HL-60 (cell line): ENCODE measurements around the gene TEX22.

Experiments
- DNase-seq, 2 experiments: peaks; one replicate each; pipeline ENCODE4 v3.0.0-alpha.2; 2010 to 2020; ENCODE audit warnings: low read depth in 1 of 2, low spot score in 1 of 2
- H3K27ac ChIP-seq: fragments of 250-450 bp; sonication (Bioruptor Pico); replicated peaks from 2 replicates; pipeline ENCODE4 v1.5.1; 2020; ENCODE audit warnings: mild to moderate bottlenecking, moderate library complexity
- H3K27me3 ChIP-seq: fragments of 250-450 bp; sonication (Bioruptor Pico); 2 replicates; pipeline ENCODE4 v1.5.1; 2021; ENCODE audit warnings: mild to moderate bottlenecking, moderate library complexity; ENCODE audit not compliant: insufficient read depth, poor library complexity, severe bottlenecking
- H3K4me3 ChIP-seq: replicated peaks from 2 replicates; pipeline ENCODE4 v1.5.1; 2011; ENCODE audit warnings: mild to moderate bottlenecking, control low read depth, low read length; ENCODE audit not compliant: insufficient read depth
- GABPA ChIP-seq: IDR thresholded peaks from 2 replicates; pipeline ENCODE4 v1.6.1; 2012; ENCODE audit warnings: low read depth
- POLR2AphosphoS5 ChIP-seq: IDR thresholded peaks from 2 replicates; pipeline ENCODE4 v1.6.1; 2012; ENCODE audit warnings: low read depth
- SPI1 ChIP-seq: IDR thresholded peaks from 2 replicates; pipeline ENCODE4 v1.6.1; 2012; ENCODE audit warnings: low read depth, mild to moderate bottlenecking, borderline replicate concordance
- TF ChIP-seq, protein P1 (sequence below): IDR thresholded peaks from 2 replicates; pipeline ENCODE4 v1.6.1; 2012; ENCODE audit warnings: low read depth; ENCODE audit not compliant: insufficient replicate concordance
- TF ChIP-seq, protein P2 (sequence below): IDR thresholded peaks from one replicate; pipeline ENCODE4 v1.5.1; 2011; ENCODE audit warnings: low read length, control low read depth, inconsistent platforms; ENCODE audit not compliant: insufficient read depth

Gene TEX22

DNA sequence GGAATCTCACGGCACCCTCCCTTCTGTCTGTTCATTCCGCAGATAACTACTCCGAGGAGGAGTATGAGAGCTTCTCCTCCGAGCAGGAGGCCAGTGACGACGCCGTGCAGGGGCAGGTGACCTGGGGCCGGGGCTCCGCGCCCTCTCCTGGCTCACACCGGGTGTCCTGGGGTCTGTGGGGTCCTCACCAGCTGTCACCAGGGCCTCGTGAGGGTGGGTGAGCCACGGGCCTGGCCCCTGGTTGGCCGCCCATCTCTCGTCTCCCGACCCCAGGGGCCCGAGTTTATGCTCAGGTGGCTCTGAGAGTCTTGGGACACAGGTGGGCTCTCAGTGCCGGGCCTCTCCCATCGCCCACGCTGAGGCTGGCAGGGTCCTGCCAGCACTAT is 30.3 kb upstream of the TEX22 start:
- no peak for TF ChIP-seq POLR2AphosphoS5
- no peak for TF ChIP-seq GABPA
- TF ChIP-seq SPI1: no peak
- TF ChIP-seq, protein P1, sequence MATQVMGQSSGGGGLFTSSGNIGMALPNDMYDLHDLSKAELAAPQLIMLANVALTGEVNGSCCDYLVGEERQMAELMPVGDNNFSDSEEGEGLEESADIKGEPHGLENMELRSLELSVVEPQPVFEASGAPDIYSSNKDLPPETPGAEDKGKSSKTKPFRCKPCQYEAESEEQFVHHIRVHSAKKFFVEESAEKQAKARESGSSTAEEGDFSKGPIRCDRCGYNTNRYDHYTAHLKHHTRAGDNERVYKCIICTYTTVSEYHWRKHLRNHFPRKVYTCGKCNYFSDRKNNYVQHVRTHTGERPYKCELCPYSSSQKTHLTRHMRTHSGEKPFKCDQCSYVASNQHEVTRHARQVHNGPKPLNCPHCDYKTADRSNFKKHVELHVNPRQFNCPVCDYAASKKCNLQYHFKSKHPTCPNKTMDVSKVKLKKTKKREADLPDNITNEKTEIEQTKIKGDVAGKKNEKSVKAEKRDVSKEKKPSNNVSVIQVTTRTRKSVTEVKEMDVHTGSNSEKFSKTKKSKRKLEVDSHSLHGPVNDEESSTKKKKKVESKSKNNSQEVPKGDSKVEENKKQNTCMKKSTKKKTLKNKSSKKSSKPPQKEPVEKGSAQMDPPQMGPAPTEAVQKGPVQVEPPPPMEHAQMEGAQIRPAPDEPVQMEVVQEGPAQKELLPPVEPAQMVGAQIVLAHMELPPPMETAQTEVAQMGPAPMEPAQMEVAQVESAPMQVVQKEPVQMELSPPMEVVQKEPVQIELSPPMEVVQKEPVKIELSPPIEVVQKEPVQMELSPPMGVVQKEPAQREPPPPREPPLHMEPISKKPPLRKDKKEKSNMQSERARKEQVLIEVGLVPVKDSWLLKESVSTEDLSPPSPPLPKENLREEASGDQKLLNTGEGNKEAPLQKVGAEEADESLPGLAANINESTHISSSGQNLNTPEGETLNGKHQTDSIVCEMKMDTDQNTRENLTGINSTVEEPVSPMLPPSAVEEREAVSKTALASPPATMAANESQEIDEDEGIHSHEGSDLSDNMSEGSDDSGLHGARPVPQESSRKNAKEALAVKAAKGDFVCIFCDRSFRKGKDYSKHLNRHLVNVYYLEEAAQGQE: no peak
- TF ChIP-seq, protein P2, sequence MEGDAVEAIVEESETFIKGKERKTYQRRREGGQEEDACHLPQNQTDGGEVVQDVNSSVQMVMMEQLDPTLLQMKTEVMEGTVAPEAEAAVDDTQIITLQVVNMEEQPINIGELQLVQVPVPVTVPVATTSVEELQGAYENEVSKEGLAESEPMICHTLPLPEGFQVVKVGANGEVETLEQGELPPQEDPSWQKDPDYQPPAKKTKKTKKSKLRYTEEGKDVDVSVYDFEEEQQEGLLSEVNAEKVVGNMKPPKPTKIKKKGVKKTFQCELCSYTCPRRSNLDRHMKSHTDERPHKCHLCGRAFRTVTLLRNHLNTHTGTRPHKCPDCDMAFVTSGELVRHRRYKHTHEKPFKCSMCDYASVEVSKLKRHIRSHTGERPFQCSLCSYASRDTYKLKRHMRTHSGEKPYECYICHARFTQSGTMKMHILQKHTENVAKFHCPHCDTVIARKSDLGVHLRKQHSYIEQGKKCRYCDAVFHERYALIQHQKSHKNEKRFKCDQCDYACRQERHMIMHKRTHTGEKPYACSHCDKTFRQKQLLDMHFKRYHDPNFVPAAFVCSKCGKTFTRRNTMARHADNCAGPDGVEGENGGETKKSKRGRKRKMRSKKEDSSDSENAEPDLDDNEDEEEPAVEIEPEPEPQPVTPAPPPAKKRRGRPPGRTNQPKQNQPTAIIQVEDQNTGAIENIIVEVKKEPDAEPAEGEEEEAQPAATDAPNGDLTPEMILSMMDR: no peak
- Histone ChIP-seq H3K4me3 (no peak overlapping the region), H3K27ac (no peak overlapping the region), H3K27me3 (peaks cover 3% of the 10 kb centered on the region)
- DNase-seq: no peak

DNA sequence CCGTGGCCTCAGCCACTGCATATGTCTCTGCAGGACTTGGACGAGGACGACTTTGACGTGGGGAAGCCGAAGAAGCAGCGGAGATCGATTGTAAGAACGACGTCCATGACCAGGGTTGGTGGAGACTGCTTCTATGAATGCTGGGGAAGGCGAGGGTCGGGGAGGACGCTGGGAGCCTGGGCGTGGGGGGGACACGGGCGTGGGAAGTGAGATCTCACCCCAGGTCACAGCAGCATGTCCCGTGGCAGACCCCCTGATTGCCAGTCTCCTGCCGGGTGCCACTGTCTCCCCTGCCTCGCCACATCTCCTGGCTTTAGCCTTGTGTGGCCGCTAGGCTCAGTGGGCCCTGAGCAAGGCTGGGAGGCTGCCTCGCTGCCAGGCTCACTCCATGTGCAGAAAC is 29.9 kb upstream of the TEX22 start:
- DNase-seq: no peak
- H3K27ac ChIP-seq: no peak overlapping the region
- H3K4me3 ChIP-seq: no peak overlapping the region
- H3K27me3 ChIP-seq: peaks cover 3% of the 10 kb centered on the region
- TF ChIP-seq GABPA (no peak), POLR2AphosphoS5 (no peak), SPI1 (no peak)
- TF ChIP-seq, protein P2: no peak
- TF ChIP-seq, protein P1: no peak

DNA sequence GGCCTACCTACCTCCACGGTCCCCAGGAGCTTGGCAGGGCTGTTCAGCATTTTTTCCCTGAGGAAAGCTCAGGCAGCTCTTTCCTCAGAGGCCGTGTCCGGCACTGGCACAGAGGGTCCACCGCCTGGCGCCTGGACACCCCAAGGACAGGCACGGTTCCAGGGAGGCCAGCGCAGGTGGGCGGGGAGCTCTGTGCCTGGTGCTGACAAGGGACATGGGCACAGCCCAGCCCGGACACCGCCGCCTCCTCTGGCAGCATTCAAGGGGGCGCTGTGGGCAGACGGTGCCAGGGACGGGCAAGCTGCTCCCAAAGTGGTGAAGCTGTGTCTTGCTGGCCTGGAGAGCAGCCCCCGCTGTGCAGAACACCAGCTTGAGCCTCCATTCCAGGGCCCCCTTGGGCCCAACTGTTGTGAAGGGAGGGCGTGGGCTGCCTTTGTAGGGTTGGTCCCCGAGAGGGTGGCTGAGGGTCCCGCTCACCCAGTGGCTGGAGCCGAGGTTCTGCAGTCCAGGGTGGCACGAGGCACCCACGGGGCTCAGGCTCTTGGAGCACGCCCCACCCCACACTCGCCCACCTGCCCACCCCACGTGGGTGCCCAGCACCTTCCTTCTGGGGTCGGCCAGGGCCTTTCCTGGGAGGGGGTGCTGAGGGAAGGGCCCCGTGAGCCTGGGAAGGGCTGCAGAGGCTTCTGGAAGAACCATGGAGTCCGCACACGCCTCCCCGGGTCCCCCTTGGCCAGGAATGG is 29.3 kb upstream of the TEX22 start:
- H3K4me3 ChIP-seq: no peak overlapping the region
- no peak for TF ChIP-seq GABPA
- TF ChIP-seq, protein P2: no peak
- TF ChIP-seq, protein P1: no peak
- DNase-seq: no peak

More for the DNA sequence above, 29.3 kb upstream of the TEX22 start:
- H3K27me3 ChIP-seq: no peaks in the 10 kb centered on the region
- no peak overlapping the region for H3K27ac ChIP-seq
